ENCODE measurements around the gene SERPING1. TPM values are rescaled to one million over a fixed set of nuclear protein-coding genes. Genes with fewer than 3 reads are reported as not detected.
A peak's percentile ranks its signal among the peaks of the same experiment; 100 is the strongest.

SERPING1 gene
- total RNA-seq (2014; rRNA removed; shearing (Covaris generic)) = 1.2 and 8.3 TPM in 2 replicates

GRCh38 chr11:57597461-57597915, at the start of gene SERPING1:
Gene SERPING1 (plus strand): TSS chr11:57597685. CDS start chr11:57598271, 586 bp downstream.
- no peak for DNase-seq (ENCODE audit: low spot score)

DNA sequence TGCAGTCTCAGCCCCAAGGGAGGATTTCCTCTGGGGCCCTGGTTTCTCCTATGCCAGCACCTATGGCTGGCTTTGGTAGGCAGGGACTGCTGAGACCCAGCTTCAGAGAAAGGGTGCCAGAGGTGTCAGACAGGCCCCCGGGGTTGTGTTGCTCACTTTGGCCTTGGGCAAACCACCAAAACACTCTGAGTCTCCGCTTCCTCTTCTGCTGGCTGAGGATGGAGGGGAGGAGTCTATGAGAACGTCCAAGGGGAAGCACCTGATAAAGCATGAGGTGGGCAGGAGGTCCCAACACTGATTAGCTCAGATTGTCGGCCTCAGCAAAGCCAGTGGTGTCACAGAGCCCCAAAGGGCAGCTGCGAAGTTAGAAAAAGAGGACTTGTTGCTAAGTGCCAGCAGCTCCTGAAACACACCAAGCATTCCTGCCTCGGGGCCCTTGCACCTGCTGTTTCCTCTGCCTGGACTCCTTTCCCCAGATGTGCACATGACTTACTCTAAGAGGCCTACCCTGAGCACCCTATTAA, 49.6 kb upstream of the SERPING1 start:
- no peak for DNase-seq (ENCODE audit: low spot score)

DNA sequence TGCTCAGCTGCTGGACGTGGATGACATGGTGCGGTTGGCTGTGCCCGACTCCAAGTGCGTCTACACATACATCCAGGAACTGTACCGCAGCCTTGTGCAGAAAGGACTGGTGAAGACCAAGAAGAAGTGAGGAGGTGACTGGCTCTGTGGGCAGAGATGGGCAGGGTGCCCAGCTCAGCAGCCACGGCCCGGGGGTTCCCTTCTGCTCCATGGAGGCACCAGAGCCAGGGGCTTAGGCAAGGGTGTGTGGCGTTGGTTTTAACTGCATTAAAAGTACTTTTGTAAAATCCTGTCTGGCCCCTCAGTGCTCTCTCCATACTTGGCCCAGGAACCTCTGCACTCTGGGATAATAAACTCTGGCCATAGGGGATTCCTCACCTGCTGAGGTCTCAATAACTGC, 47.5 kb upstream of the SERPING1 start:
- no peak for DNase-seq (ENCODE audit: low spot score)

- no peak for DNase-seq (ENCODE audit: low spot score)
Measured at GRCh38 chr11:57551941-57552340, 45.5 kb upstream of the SERPING1 start.

DNA sequence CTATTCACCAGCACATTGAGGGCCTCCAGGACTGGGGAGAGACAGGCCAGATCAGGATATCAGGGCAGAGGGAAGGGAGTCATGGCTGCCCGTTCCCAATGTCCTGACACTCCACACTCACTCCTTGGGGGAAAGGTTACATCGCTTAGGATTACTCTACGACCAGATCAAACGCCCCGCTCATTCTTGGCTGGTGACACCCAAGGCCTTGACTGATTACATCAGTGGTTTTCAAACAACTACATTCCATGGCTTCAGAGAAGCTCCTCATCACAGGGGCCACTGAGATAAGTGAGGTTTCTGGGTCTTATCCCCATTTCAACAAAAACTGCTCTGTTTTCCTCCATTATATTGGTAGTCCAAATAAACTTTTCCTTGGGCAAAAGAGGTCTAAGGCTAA, 45.0 kb upstream of the SERPING1 start:
- DNase-seq (ENCODE audit: low spot score) = no peak

- no peak for DNase-seq (ENCODE audit: low spot score)
Measured at GRCh38 chr11:57555393-57555792, 42.1 kb upstream of the SERPING1 start.

GRCh38 chr11:57556041-57556440, 41.4 kb upstream of the SERPING1 start:
- no peak for DNase-seq (ENCODE audit: low spot score)

- DNase-seq (ENCODE audit: low spot score) = no peak
Measured at GRCh38 chr11:57560146-57560545, 37.3 kb upstream of the SERPING1 start.

- DNase-seq (ENCODE audit: low spot score) = no peak
Measured at GRCh38 chr11:57562596-57562995, 34.9 kb upstream of the SERPING1 start.

DNA sequence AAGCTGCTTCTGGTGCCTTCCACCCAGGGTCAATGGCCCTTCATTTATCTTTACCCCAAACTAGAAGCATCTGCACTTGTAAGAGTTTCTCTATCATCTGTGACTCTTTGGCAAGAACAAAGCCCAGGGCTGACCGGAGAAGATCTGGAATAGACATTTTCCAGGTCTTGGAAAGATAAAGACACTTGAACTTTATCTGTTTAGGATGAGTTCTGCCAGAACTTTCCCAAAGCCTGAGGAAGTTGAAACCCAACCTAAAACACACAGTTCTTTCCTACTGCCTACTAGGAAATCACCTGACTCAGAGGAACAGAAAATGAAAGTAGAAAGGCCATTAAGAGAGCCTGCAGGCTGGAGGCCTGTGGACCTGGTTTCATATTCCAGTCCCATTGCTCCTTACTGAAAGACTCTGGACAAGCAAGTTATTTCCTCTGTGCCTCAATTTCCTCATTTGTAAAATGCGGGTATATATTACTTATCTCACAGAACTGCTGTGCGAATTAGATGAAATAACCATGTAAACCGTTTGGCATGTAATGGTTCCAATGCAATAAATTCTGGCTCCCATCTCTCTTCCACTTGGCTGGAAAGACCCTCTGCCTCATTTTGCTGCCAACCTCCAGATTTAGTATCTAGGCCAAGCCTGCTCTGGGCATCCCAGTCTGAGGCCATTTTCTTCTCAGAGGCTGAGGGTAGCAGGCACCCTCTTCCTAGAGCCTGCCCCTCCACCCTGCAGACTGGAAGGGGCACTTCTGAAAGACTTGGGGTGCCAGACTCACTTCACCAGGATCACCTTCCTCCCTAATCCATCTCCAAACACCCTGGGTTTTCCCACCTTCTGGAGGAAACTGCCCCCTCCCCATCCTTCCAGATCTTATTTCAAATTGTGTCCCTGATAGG, 31.2 kb upstream of the SERPING1 start:
- DNase-seq (ENCODE audit: low spot score) = peak; percentile 62

DNA sequence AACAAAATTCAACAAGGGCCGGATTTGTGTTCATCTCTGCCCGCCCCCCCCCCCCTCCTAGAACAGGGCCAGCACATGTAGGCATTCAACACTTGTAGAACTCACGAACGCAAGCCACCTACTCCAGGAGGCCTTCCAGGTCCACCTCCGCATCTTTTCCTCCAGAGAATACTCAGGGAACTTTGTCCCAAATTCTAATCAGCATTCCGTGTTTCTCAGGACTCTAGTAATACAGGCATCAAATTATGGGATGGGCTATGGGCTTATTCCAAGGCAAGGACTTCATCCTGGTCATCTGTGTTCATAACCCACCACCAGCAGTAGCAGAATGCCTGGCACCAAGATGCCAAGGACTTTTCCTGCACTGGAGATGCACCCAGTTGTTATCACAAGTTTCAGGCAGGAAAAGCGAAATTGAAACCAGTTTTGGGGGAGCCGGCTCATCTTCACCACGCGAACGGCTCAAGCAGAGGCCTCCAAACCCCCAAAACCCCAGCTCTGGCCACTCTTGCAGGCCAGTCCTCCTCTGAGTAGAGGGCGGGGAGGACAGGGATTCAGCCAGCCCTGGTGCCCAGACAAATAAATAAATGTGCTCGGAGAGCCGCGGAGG, 30.5 kb upstream of the SERPING1 start:
- DNase-seq (ENCODE audit: low spot score) = no peak

GRCh38 chr11:57567515-57568329, 29.8 kb upstream of the SERPING1 start, which contains the start of gene UBE2L6:
Gene UBE2L6 (minus strand): TSS chr11:57567672. CDS start chr11:57567611, 61 bp downstream.
- DNase-seq (ENCODE audit: low spot score) = no peak

- peak; percentile 66 for DNase-seq (ENCODE audit: low spot score)
Measured at GRCh38 chr11:57568330-57568766, 29.1 kb upstream of the SERPING1 start.

DNA sequence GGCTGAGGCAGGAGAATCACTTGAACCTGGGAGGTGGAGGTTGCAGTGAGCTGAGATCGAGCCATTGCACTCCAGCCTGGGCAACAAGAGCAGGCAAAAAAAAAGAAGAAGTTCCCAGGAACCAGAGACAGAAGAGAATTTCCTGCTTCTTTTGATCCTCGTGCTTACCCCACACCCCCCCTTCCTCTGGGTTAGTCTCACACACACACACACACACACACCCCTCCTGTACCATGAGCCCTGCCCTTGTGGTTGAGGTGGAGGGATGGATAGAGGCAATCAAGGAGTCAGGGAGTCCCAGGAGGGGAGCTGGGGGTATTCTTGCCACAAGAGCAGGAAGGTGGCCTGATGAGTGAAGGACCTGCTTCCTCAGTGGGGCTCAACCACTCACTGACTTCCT, 25.9 kb upstream of the SERPING1 start:
- DNase-seq (ENCODE audit: low spot score) = no peak

- DNase-seq (ENCODE audit: low spot score) = no peak
Measured at GRCh38 chr11:57574061-57574460, 23.4 kb upstream of the SERPING1 start.

DNA sequence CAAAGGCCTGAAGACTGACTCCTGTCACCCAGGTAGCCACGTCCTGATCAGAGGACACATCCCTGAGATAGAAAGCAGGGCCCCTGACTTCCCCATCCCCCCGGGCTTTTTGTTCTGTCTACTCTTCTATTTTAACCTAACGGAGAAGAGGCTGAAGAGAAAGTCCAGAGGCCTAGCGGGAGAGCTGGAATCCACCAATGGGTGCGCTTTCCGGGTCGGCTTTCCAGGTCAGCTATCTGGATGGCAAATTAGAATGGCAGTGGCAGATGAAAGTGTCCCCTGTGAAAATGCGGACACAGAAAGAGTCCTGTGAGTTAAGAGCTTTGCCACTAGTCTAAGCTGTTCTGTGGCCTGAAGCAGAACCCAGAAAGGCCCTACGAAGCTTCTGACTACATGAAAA, 13.1 kb upstream of the SERPING1 start:
- no peak for DNase-seq (ENCODE audit: low spot score)

GRCh38 chr11:57585301-57585700, 12.2 kb upstream of the SERPING1 start:
- no peak for DNase-seq (ENCODE audit: low spot score)

DNA sequence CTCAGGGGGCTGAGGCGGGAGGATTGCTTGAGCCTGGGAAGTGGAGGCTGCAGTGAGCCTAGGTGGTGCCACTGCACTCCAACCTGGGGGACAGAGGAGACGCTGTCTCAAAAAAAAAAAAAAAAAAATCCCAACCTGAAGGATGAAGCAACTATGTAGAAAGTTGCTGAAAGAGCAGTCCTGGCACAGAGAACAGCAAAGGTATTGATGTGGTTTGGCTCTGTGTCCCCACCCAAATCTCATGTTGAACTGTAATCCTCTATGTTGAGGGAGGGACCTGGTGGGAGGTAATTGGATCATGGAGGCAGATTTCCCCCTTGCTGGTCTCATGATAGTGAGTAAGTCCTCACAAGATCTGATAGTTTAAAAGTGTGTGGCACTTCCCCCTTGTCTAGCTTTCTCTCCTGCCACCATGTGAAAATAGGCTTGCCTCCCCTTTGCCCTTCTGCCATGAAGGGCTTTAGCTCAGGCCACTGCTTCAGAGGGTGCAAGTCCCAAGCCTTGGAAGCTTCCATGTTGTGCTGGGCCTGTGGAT, 10.7 kb upstream of the SERPING1 start:
- DNase-seq (ENCODE audit: low spot score) = no peak

DNA sequence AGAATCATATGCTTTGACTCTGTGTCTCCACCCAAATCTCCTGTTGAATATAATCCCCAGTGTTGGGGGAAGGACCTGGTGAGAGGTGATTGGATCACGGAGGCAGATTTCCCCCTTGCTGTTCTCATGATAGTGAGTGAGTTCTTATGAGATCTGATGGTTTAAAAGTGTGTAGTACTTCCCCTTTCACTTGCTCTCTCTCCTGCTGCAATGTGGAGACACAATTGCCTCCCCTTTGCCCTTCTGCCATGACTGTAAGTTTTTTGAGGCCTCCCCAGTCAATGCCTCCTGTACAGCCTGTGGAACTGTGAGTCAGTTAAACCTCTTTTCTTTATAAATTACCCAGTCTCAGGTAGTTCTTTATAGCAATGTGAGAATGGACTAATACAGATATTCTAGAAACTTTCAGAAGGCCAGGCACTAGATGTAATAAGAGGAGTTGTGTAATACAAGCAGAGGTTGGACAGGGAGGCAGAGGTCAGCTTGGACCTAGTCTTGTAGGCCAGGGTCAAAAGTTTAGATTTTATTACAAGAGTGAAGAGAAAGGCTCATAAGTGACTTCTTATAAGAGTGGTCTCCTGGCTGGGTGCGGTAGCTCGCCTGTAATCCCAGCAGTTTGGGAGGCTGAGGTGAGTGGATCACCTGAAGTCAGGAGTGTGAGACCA, 9.3 kb upstream of the SERPING1 start:
- no peak for DNase-seq (ENCODE audit: low spot score)

DNA sequence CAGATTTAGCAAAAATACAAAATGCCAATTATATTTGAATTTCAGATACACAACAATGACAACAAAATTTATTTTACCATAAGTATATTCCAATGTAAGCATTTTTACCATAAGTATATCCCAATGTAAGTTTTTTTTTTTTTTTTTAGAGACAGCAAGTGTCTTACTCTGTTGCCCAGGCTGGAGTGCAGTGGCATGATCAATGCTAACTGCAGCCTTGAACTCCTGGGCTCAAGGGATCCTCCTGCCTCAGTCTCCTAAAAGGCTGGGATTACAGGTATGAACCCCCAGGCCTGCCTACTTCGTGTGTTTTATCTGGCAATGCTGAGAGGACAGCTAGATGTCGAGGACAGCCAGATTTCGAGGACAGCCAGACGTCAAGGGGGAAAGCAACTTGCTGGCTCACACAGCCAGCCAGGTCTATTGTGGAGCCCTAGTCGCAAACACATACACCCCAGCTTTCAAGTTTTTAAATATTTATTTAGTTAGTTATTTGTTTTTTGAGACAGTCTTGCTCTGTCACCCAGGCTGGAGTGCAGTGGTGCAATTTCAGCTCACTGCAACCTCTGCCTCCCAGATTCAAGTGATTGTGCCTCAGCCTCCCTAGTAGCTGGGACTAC, 1.1 kb upstream of the SERPING1 start:
- DNase-seq (ENCODE audit: low spot score) = no peak

All from H4 (cell line).